Ishikawa (cell line): ENCODE data around the gene CPNE6.

Experiments used
- CEBPB ChIP-seq: IDR thresholded peaks from 2 replicates; pipeline ENCODE4 v1.6.1; 2012
- CREB1 ChIP-seq: IDR thresholded peaks from 2 replicates; pipeline ENCODE4 v1.6.1; 2012; ENCODE audit warnings: low read depth
- EGR1 ChIP-seq: IDR thresholded peaks from 2 replicates; pipeline ENCODE4 v1.6.1; 2012
- EP300 ChIP-seq: IDR thresholded peaks from 2 replicates; pipeline ENCODE4 v1.6.1; 2012; ENCODE audit warnings: borderline replicate concordance
- FOXM1 ChIP-seq: IDR thresholded peaks from 2 replicates; pipeline ENCODE4 v1.6.1; 2012; ENCODE audit warnings: low read depth, borderline replicate concordance
- NFIC ChIP-seq: IDR thresholded peaks from 2 replicates; pipeline ENCODE4 v1.6.1; 2012
- RAD21 ChIP-seq: IDR thresholded peaks from 2 replicates; pipeline ENCODE4 v1.6.1; 2012; ENCODE audit warnings: low read depth
- TAF1 ChIP-seq: IDR thresholded peaks from 2 replicates; pipeline ENCODE4 v1.6.1; 2012; ENCODE audit warnings: low read depth, mild to moderate bottlenecking
- TCF12 ChIP-seq: IDR thresholded peaks from 2 replicates; pipeline ENCODE4 v1.6.1; 2012; ENCODE audit warnings: low read depth
- TEAD4 ChIP-seq: IDR thresholded peaks from 2 replicates; pipeline ENCODE4 v1.6.1; 2012
- YY1 ChIP-seq: IDR thresholded peaks from 2 replicates; pipeline ENCODE4 v1.6.1; 2012; ENCODE audit warnings: low read depth
- ZBTB7A ChIP-seq: IDR thresholded peaks from 2 replicates; pipeline ENCODE4 v1.6.1; 2012; ENCODE audit warnings: low read depth
- TF ChIP-seq, protein P1 (sequence below): IDR thresholded peaks from 2 replicates; pipeline ENCODE4 v1.6.1; 2012
- TF ChIP-seq, protein P2 (sequence below): IDR thresholded peaks from 2 replicates; pipeline ENCODE4 v1.6.1; 2012; ENCODE audit warnings: low read depth, mild to moderate bottlenecking
- TF ChIP-seq, protein P3 (sequence below): IDR thresholded peaks from 2 replicates; pipeline ENCODE4 v1.6.1; 2012

The CPNE6 gene

DNA sequence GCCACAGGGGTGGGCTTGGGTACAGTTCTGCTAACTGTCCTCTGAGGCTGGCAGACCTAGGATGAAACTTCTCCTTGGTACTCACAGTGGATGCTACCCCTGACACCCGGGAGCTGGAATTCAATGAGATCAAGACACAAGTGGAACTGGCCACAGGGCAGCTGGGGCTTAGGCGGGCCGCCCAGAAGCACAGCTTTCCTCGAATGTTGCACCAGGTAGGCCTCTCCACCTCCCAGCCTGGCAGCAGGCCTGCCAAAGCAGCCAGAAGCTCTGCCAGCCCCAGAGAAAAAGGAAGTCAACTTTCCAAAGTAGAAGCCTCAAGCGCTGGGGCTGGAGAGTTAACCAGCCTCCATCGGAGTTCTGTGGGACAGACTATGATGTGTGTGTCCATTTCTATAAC lies 45.8 kb downstream of the CPNE6 start:
- TF ChIP-seq EP300 (no peak), FOXM1 (no peak), NFIC (no peak), TCF12 (no peak), CEBPB (no peak)
- TF ChIP-seq, protein P1, sequence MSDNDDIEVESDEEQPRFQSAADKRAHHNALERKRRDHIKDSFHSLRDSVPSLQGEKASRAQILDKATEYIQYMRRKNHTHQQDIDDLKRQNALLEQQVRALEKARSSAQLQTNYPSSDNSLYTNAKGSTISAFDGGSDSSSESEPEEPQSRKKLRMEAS: no peak
- TF ChIP-seq, protein P2, sequence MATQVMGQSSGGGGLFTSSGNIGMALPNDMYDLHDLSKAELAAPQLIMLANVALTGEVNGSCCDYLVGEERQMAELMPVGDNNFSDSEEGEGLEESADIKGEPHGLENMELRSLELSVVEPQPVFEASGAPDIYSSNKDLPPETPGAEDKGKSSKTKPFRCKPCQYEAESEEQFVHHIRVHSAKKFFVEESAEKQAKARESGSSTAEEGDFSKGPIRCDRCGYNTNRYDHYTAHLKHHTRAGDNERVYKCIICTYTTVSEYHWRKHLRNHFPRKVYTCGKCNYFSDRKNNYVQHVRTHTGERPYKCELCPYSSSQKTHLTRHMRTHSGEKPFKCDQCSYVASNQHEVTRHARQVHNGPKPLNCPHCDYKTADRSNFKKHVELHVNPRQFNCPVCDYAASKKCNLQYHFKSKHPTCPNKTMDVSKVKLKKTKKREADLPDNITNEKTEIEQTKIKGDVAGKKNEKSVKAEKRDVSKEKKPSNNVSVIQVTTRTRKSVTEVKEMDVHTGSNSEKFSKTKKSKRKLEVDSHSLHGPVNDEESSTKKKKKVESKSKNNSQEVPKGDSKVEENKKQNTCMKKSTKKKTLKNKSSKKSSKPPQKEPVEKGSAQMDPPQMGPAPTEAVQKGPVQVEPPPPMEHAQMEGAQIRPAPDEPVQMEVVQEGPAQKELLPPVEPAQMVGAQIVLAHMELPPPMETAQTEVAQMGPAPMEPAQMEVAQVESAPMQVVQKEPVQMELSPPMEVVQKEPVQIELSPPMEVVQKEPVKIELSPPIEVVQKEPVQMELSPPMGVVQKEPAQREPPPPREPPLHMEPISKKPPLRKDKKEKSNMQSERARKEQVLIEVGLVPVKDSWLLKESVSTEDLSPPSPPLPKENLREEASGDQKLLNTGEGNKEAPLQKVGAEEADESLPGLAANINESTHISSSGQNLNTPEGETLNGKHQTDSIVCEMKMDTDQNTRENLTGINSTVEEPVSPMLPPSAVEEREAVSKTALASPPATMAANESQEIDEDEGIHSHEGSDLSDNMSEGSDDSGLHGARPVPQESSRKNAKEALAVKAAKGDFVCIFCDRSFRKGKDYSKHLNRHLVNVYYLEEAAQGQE: no peak
- TF ChIP-seq, protein P3, sequence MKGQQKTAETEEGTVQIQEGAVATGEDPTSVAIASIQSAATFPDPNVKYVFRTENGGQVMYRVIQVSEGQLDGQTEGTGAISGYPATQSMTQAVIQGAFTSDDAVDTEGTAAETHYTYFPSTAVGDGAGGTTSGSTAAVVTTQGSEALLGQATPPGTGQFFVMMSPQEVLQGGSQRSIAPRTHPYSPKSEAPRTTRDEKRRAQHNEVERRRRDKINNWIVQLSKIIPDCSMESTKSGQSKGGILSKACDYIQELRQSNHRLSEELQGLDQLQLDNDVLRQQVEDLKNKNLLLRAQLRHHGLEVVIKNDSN: no peak

DNA sequence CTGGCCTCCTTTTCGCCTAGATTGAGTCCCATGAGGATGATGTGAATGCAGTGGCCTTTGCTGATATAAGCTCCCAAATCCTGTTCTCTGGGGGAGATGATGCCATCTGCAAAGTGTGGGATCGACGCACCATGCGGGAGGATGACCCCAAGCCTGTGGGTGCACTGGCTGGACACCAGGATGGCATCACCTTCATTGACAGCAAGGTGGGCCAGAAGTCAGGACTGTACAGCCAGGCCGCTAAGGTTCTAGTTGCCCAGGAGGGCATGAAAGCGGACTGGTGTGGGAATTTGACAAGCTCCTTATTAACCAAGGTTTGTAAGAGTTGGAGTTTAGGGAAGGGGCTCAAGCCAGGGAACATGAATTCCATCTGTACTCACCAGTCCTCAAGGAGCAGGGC lies 48.3 kb downstream of the CPNE6 start:
- TF ChIP-seq YY1 (no peak), CREB1 (no peak), FOXM1 (no peak), TAF1 (no peak), TEAD4 (no peak), NFIC (no peak), EP300 (no peak), CEBPB (no peak)
- TF ChIP-seq, protein P2: no peak
- TF ChIP-seq, protein P3: no peak

DNA sequence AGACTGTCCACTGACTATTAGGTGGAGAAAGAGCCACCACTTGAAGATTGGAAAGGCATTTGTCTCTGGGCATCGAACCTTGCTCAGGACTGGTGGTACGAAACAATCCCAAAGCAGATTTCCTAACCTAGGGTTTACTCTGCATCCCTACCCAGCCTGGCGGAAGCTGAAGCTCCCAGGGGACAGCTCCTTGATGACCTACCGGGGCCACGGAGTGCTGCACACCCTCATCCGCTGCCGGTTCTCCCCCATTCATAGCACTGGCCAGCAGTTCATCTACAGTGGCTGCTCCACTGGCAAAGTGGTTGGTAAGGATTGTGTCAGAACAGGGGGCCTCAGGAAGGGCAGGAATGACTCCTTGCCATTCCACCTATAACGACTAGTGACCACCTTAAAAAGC lies 49.8 kb downstream of the CPNE6 start:
- TF ChIP-seq TEAD4: no peak

DNA sequence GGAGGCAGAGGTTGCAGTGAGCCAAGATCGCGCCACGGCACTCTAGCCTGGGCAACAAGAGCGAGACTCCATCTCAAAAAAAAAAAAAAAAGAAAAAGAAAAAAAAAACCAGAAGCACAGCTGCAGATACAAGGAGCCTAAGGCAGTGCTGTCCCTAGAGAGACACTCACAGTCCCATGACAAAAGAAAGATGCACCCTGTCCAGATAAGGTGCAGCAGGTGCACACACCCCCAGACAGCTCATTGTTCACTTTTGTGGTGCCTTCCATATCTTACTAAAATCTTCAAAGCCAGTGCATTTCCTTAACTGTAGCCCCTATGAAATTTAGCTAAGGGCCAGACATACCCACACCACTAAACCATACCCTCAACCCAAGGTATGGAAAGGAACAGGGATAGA lies 51.1 kb downstream of the CPNE6 start:
- TF ChIP-seq TCF12 (no peak), EP300 (no peak), TEAD4 (no peak), EGR1 (no peak), YY1 (no peak), NFIC (no peak), ZBTB7A (no peak), TAF1 (no peak), CEBPB (no peak), RAD21 (no peak)

DNA sequence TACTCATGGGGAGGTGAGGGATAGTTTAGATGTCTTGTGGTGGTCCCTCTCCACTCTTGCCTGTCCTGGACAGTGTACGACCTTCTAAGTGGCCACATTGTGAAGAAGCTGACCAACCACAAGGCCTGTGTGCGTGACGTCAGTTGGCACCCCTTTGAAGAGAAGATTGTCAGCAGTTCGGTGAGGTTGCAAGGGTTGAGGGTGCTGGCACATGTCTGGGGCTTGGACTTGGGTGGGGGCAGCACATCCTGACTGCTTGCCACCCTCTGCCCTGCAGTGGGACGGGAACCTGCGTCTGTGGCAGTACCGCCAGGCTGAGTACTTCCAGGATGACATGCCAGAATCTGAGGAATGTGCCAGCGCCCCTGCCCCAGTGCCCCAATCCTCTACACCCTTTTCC lies 51.5 kb downstream of the CPNE6 start:
- TF ChIP-seq ZBTB7A (no peak), TCF12 (no peak)

DNA sequence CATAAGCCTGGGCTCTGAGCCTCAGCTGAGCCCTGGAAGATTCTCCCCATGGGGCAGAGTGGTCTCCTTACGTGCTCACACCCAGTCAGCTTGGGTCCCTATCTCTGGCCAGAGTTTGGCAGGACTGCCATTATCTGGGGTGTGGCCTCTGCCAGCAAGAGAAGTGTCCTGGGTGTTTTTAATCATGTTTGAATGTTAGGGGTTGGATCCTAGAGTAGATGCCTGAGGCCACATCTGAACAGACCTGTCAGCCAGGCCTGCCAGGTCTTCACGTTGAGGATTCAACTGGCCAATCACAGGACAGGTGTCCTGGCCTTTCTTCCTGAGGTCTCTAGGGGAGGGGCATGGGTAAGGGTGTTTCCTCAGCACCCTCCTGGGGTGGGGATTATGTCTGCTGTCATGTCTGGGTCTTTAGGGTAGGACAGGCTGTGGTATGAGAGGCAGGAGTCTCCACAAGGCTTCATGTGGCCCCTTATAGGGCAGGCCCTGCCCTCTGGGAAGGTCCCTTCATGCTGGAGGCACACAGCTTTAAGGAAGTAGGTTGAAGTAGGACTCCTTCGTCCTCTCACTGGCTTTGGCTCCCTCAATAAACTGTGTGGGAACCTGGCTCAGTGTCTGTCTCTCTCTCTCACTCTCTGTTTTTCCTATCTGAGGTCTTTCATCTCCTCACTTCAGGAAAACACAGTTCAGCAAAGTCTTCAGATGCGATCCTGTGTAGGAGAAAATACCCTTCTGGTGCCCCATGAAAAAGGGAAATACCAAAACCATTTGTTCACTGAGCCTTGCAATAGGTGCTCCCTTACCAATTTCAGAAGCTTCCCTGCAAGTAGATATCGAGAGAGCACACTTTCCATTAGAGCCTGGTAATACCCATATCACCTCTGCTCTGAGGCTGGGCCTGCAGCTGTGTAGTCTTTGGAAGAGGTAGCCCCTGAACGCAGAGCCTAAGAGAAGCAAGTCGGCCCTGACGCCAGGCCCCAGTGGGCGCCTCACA lies 52.4 kb downstream of the CPNE6 start:
- TF ChIP-seq, protein P3: no peak
- TF ChIP-seq, protein P1: no peak
- no peak for TF ChIP-seq CREB1
- no peak for TF ChIP-seq TCF12
- no peak for TF ChIP-seq RAD21
- no peak for TF ChIP-seq ZBTB7A
- TF ChIP-seq EP300: no peak
- TF ChIP-seq, protein P2: no peak
- no peak for TF ChIP-seq EGR1
- TF ChIP-seq FOXM1: no peak
- no peak for TF ChIP-seq NFIC
- no peak for TF ChIP-seq TEAD4
